GM12864 (cell line): ENCODE measurements around the gene FEN1.

Source experiments
- DNase-seq: peaks from one replicate; pipeline ENCODE4 v3.0.0-alpha.2; 2011; ENCODE audit warnings: low read depth
- H3K4me3 ChIP-seq: 2 replicates; pipeline ENCODE4 v1.5.1; 2011; ENCODE audit warnings: mild to moderate bottlenecking, low read depth, low read length, control low read depth
- TF ChIP-seq, protein P1 (sequence below): IDR thresholded peaks from 2 replicates; pipeline ENCODE4 v1.5.1; 2011; ENCODE audit warnings: low read depth, mild to moderate bottlenecking, moderate library complexity, low read length, control low read depth, inconsistent platforms; ENCODE audit errors: missing control alignments

FEN1 gene

GRCh38 chr11:61810671-61811175 is 18.0 kb downstream of the FEN1 start:
- H3K4me3 ChIP-seq: no peak overlapping the region
- no peak for DNase-seq
- TF ChIP-seq, protein P1, sequence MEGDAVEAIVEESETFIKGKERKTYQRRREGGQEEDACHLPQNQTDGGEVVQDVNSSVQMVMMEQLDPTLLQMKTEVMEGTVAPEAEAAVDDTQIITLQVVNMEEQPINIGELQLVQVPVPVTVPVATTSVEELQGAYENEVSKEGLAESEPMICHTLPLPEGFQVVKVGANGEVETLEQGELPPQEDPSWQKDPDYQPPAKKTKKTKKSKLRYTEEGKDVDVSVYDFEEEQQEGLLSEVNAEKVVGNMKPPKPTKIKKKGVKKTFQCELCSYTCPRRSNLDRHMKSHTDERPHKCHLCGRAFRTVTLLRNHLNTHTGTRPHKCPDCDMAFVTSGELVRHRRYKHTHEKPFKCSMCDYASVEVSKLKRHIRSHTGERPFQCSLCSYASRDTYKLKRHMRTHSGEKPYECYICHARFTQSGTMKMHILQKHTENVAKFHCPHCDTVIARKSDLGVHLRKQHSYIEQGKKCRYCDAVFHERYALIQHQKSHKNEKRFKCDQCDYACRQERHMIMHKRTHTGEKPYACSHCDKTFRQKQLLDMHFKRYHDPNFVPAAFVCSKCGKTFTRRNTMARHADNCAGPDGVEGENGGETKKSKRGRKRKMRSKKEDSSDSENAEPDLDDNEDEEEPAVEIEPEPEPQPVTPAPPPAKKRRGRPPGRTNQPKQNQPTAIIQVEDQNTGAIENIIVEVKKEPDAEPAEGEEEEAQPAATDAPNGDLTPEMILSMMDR: no peak

- no peak overlapping the region for H3K4me3 ChIP-seq
- no peak for DNase-seq
- TF ChIP-seq, protein P1: no peak
These were observed 19.1 kb downstream of the FEN1 start for GRCh38 chr11:61811831-61812230.

- H3K4me3 ChIP-seq: no peak overlapping the region
- DNase-seq: no peak
- TF ChIP-seq, protein P1: no peak
These were observed 20.2 kb downstream of the FEN1 start for GRCh38 chr11:61812736-61813411.

GRCh38 chr11:61814247-61814957 is 21.7 kb downstream of the FEN1 start:
- H3K4me3 ChIP-seq: peak overlapping the region; percentile 84
- DNase-seq: no peak
- TF ChIP-seq, protein P1: no peak

DNA sequence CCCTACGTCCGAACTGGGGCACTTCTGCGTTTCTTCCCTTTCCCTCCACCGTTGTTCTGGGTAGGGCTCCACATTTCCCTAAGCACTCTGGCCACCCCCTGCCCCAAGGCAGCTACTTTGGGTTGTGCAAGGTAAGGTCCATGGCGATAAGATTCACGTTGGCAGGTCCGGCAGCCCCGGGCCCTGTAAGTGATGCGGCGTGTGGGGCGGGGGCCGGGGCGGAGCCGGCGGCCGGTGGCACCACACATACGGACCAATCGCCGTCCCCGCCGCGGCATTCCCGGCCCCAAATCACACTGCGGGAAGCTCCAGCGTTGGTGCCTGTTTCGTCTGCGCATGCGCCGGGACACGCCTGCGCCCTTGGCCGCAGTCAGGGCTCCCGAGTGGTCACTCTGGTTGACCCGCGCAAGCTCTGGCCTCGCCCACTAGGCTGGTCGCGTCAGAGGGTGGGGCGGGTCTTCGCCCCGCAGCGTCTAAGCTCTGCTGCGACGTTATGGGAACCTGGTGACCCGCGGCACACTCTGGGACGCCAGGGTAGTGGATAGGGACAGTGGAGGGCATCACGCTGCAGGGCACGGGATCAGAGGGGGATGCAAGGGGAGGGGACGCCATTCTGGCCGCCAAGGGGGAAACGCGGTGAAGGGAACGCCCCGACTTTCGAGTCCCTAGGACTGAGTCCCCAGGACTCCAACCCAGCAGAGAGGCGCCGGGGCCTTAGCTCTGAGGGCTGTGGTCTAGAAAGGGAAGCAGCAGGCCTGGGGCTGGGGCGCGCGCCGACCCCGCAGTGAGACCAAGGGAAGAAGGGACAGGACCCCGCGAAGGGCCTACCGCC is 22.5 kb downstream of the FEN1 start:
- peak; percentile 69 for DNase-seq
- peak overlapping the region; percentile 84 for H3K4me3 ChIP-seq
- TF ChIP-seq, protein P1: no peak

GRCh38 chr11:61815790-61816735 is 23.4 kb downstream of the FEN1 start:
- TF ChIP-seq, protein P1: peak; percentile 20
- peak overlapping the region; percentile 84 for H3K4me3 ChIP-seq
- no peak for DNase-seq
